Thymus (tissue), 11 donors: ENCODE data around the gene EIF3M. TPM values are rescaled to one million over a fixed set of nuclear protein-coding genes. Genes with fewer than 3 reads are reported as not detected.
"Not testable (repeated sequence)": the region's sequence is repeated elsewhere in the genome, so short reads cannot be mapped to it uniquely, and the experiment has no call there.

Experiments used
- DNase-seq, 9 donors: peaks; one replicate each; pipeline ENCODE4 v3.0.0-alpha.2; 2013; ENCODE audit warnings: low spot score in 9 of 9, low read depth in 6 of 9, missing footprints in 1 of 9
- H3K27ac ChIP-seq, 2 donors: one replicate each; pipeline ENCODE4 v1.5.1; 2013; ENCODE audit warnings: control low read depth in 1 of 2, low read depth in 1 of 2, low read length in 1 of 2, mild to moderate bottlenecking in 1 of 2, moderate library complexity in 1 of 2
- H3K27me3 ChIP-seq, 2 donors: one replicate each; pipeline ENCODE4 v1.5.1; 2013; ENCODE audit warnings: low read length in 1 of 2; ENCODE audit not compliant: control insufficient read depth in 2 of 2, insufficient read depth in 1 of 2
- H3K36me3 ChIP-seq, 2 donors: one replicate each; pipeline ENCODE4 v1.5.1; 2013; ENCODE audit warnings: low read length in 1 of 2, mild to moderate bottlenecking in 1 of 2, moderate library complexity in 1 of 2; ENCODE audit not compliant: control insufficient read depth in 2 of 2, insufficient read depth in 2 of 2
- H3K4me1 ChIP-seq, 2 donors: one replicate each; pipeline ENCODE4 v1.5.1; 2013; ENCODE audit warnings: low read length in 2 of 2; ENCODE audit not compliant: control insufficient read depth in 2 of 2, insufficient read depth in 2 of 2
- H3K4me3 ChIP-seq, 2 donors: one replicate each; pipeline ENCODE4 v1.5.1; 2013; ENCODE audit warnings: low read length in 2 of 2, control low read depth in 1 of 2, mild to moderate bottlenecking in 1 of 2
- H3K9me3 ChIP-seq, 2 donors: one replicate each; pipeline ENCODE4 v1.5.1; 2013; ENCODE audit warnings: low read length in 1 of 2, mild to moderate bottlenecking in 1 of 2; ENCODE audit not compliant: control insufficient read depth in 2 of 2, insufficient read depth in 1 of 2
- WGBS: extraction: QIAGEN DNeasy Blood & Tissue Kit; methylation state at CpG from one replicate; pipeline ENCODE4 v1.1.7; 2013; 5-methylcytosine and 5-hydroxymethylcytosine counted together
- polyA plus RNA-seq: library from polyadenylated mRNA; stranded (reverse); fragments of 200-250 nt; gene quantifications from one replicate; pipeline ENCODE4 v1.2.3, GENCODE V29; 2013
- total RNA-seq: library from RNA; stranded (reverse); fragments of 120-200 nt; gene quantifications from one replicate; pipeline ENCODE4 v1.2.4, GENCODE V29; 2013
- donor health status: healthy.

The EIF3M gene
- total and polyA plus RNA-seq, 2 donors: 432 to 481 TPM

DNA sequence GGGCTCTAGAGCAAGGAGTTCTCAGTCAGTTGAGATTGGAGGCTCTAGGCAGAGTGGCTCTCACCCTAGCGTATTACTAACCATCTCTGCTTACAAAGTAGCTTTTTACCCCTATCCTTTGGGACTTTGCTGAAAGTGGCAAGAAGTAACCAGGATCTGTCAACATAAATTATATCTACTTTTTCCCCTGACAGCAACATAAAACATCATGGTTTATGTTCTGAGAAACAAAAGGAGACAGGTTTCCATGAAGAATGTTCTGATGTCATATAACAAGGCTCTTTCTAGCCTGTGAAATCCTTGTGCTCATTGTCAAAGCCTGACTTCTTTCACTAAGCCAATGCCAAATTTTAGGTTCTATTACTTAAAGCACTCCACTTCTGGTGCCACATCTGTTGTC, 7.2 kb upstream of the EIF3M start:
- Histone ChIP-seq H3K36me3 (no peaks in the 10 kb centered on the region), H3K27me3 (no peaks in the 10 kb centered on the region)
- WGBS: 98% methylated on average over 1 of the region's 1 CpG

GRCh38 chr11:32580967-32581366, 2.7 kb upstream of the EIF3M start:
- H3K27me3 ChIP-seq: no peaks in the 10 kb centered on the region
- H3K4me3 ChIP-seq: no peak overlapping the region
- no peaks in the 10 kb centered on the region for H3K9me3 ChIP-seq
- no peak overlapping the region for H3K27ac ChIP-seq
- H3K36me3 ChIP-seq: no peaks in the 10 kb centered on the region
- WGBS: 93% methylated on average over 2 of the region's 2 CpGs
- peaks cover 7 to 13% of the 10 kb centered on the region in 2 donors for H3K4me1 ChIP-seq
- DNase-seq: no peak

More for the DNA sequence above, 7.2 kb upstream of the EIF3M start:
- Histone ChIP-seq H3K9me3 (no peaks in the 10 kb centered on the region), H3K27ac (no peak overlapping the region), H3K4me1 (peaks cover 0 to 4% of the 10 kb centered on the region in 2 donors), H3K4me3 (no peak overlapping the region)
- no peak for DNase-seq

GRCh38 chr11:32581556-32581955, 2.1 kb upstream of the EIF3M start:
- Histone ChIP-seq H3K9me3 (no peaks in the 10 kb centered on the region), H3K27ac (no peak overlapping the region), H3K4me3 (no peak overlapping the region), H3K27me3 (no peaks in the 10 kb centered on the region), H3K4me1 (peaks cover 7 to 15% of the 10 kb centered on the region in 2 donors), H3K36me3 (no peaks in the 10 kb centered on the region)
- no peak for DNase-seq
- 96% methylated on average over 3 of the region's 3 CpGs for WGBS

DNA sequence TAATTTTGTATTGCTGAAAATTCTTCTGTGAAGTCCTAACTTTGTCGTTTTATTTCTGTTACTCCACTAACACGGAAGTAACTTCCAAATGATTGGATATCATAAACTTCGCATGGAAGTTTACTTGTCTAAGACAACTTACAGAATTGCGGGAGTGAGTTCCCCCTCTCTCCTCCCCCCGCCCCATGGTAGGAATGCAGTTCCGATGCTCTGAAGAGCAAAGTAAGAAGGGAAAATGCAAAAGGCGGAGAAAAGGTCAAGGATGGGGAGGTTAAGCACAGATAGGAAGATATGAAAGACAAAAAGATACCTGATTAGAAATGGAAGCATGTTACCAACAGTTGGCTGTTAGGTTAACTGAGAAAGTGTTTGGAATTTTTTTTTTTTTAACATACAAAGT, 1.3 kb downstream of the EIF3M start:
- Histone ChIP-seq H3K27me3 (no peaks in the 10 kb centered on the region), H3K9me3 (no peaks in the 10 kb centered on the region), H3K4me1 (peaks cover 7 to 18% of the 10 kb centered on the region in 2 donors), H3K27ac (peak overlapping the region in 1 of 2 donors; percentile 95), H3K4me3 (peak overlapping the region; percentile 65 to 92), H3K36me3 (peaks cover 10 to 15% of the 10 kb centered on the region in 2 donors)
- WGBS: 44% methylated on average over 7 of the region's 7 CpGs
- DNase-seq: peak in 1 of 9 donors; percentile 8

GRCh38 chr11:32586576-32587190, 3.1 kb downstream of the EIF3M start:
- WGBS: 84% methylated on average over 4 of the region's 4 CpGs

DNA sequence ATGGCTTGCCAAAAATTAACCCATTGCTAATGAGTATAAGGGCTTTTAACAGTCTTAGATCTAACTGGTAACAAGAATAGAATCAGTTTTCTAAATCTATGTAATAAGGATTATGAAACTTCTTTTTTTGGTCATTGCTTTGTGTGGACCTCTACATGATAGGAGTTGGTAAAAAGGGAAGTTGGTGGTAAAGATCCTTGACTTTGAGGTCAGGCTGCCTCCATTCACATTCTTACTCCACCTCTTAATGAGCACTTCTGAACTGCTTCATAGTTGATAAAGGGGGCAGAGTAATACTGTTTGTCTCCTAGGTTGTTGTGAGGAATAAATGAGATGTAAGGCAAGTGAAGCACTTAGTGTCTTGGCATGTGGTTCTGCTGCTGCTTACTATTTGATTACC, 10.6 kb downstream of the EIF3M start:
- no peaks in the 10 kb centered on the region for H3K9me3 ChIP-seq
- no peak for DNase-seq
- H3K36me3 ChIP-seq: peaks cover 53 to 82% of the 10 kb centered on the region in 2 donors
- H3K4me1 ChIP-seq: no peaks in the 10 kb centered on the region
- H3K27me3 ChIP-seq: no peaks in the 10 kb centered on the region
- H3K27ac ChIP-seq: no peak overlapping the region
- no peak overlapping the region for H3K4me3 ChIP-seq

More at GRCh38 chr11:32586576-32587190, 3.1 kb downstream of the EIF3M start:
- H3K4me3 ChIP-seq: no peak overlapping the region
- no peaks in the 10 kb centered on the region for H3K27me3 ChIP-seq
- no peaks in the 10 kb centered on the region for H3K9me3 ChIP-seq
- no peak overlapping the region for H3K27ac ChIP-seq
- peaks cover 26 to 32% of the 10 kb centered on the region in 2 donors for H3K36me3 ChIP-seq
- no peak for DNase-seq
- H3K4me1 ChIP-seq: peaks cover 7 to 18% of the 10 kb centered on the region in 2 donors

GRCh38 chr11:32596114-32596513, 12.5 kb downstream of the EIF3M start:
- H3K27me3 ChIP-seq, H3K27ac ChIP-seq, H3K4me3 ChIP-seq, H3K4me1 ChIP-seq, H3K9me3 ChIP-seq, DNase-seq: not testable (repeated sequence)
- WGBS: 98% methylated on average over 14 of the region's 14 CpGs
- H3K36me3 ChIP-seq: peaks cover 42 to 72% of the 10 kb centered on the region in 2 donors

GRCh38 chr11:32597921-32598320, 14.3 kb downstream of the EIF3M start:
- Histone ChIP-seq H3K9me3 (no peaks in the 10 kb centered on the region), H3K4me3 (no peak overlapping the region), H3K4me1 (no peaks in the 10 kb centered on the region), H3K36me3 (peaks cover 28 to 66% of the 10 kb centered on the region in 2 donors), H3K27me3 (no peaks in the 10 kb centered on the region), H3K27ac (peak overlapping the region in 1 of 2 donors; percentile 78)
- peak in 6 of 9 donors; percentile 21 to 64 (median 32) for DNase-seq
- WGBS: 56% methylated on average over 1 of the region's 1 CpG

DNA sequence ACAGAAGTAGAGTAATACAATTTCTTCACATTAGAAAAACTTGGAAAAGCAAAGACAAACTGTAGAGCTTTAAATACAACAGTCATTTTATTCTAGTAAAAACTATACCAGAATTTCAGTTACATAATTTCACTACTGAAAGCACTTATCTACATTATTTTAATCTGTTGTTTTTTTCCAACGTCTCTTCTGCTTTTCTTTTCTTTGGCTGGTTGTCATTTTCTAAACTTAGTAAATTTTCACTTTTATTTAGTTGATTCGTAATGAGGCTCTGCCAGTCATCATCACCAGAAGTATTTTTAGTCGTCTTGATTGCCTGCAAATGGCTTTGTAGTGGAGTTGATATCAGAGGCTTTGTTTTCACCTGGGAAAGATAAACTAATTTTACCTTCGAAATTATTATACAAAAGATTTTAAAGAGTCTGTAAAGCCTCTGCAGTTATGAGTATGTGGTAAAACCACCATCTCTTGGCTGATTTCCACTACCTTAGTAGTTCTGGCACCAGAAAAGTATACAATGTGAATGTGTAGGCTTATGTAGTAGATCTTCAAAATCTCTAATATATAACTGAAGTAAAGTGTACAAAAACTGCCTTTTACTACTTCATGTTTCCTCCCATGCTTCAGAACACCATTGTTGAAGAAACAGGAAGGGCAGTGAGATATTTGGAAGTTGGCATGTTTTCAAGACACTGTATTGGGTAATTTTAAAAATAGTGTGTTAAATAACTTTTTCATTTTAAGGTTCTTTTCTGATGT, 19.2 kb downstream of the EIF3M start:
- 87% methylated on average over 4 of the region's 4 CpGs for WGBS
- peaks cover 4 to 46% of the 10 kb centered on the region in 2 donors for H3K36me3 ChIP-seq
- H3K4me3 ChIP-seq: no peak overlapping the region
- H3K27me3 ChIP-seq: no peaks in the 10 kb centered on the region
- no peak overlapping the region for H3K27ac ChIP-seq
- no peaks in the 10 kb centered on the region for H3K4me1 ChIP-seq
- no peaks in the 10 kb centered on the region for H3K9me3 ChIP-seq
- no peak for DNase-seq
